HFFc6 (cell line): ENCODE measurements around the gene TMEM115. TPM values are rescaled to one million over a fixed set of nuclear protein-coding genes. Genes with fewer than 3 reads are reported as not detected.
A peak's percentile ranks its signal among the peaks of the same experiment; 100 is the strongest.

Source experiments
- DNase-seq: peaks from one replicate; pipeline ENCODE4 v3.0.0-alpha.2; 2018
- H3K27ac Mint-ChIP-seq: 2 replicates; pipeline ENCODE4 v1.8.0; 2020; ENCODE audit warnings: mild to moderate bottlenecking, mixed read lengths
- H3K27me3 Mint-ChIP-seq: 2 replicates; pipeline ENCODE4 v1.8.0; 2021; ENCODE audit warnings: mild to moderate bottlenecking, moderate library complexity, mixed read lengths; ENCODE audit not compliant: insufficient read depth
- H3K36me3 Mint-ChIP-seq: 2 replicates; pipeline ENCODE4 v1.8.0; 2021; ENCODE audit warnings: low read depth, mixed read lengths
- H3K4me1 Mint-ChIP-seq: 2 replicates; pipeline ENCODE4 v1.8.0; 2020; ENCODE audit warnings: low read depth, mixed read lengths
- H3K4me3 Mint-ChIP-seq: 2 replicates; pipeline ENCODE4 v1.8.0; 2020; ENCODE audit warnings: mild to moderate bottlenecking, moderate library complexity, mixed read lengths
- H3K9me3 Mint-ChIP-seq: 2 replicates; pipeline ENCODE4 v1.8.0; 2020; ENCODE audit warnings: mild to moderate bottlenecking, mixed read lengths
- total RNA-seq, 6 experiments: library from RNA; stranded (reverse); fragmentation: NEBNext Ultra II Directional; extraction: Animal tissue kit (Norgen Biotek cat#: 25700); gene quantifications; 2 replicates in 1 of 6; 3 replicates in 5 of 6; pipeline ENCODE4 v1.2.3, GENCODE V29; 2021
- TF ChIP-seq, protein P1 (sequence below): fragments of 200-600 bp; sonication (generic); IDR thresholded peaks from 2 replicates; pipeline ENCODE4 v1.5.0; 2021; ENCODE audit warnings: antibody characterized with exemption, mild to moderate bottlenecking

Gene TMEM115
- total RNA-seq, 6 experiments from 2014 or later = 51.7 to 65.7 (median 54.4) TPM

DNA sequence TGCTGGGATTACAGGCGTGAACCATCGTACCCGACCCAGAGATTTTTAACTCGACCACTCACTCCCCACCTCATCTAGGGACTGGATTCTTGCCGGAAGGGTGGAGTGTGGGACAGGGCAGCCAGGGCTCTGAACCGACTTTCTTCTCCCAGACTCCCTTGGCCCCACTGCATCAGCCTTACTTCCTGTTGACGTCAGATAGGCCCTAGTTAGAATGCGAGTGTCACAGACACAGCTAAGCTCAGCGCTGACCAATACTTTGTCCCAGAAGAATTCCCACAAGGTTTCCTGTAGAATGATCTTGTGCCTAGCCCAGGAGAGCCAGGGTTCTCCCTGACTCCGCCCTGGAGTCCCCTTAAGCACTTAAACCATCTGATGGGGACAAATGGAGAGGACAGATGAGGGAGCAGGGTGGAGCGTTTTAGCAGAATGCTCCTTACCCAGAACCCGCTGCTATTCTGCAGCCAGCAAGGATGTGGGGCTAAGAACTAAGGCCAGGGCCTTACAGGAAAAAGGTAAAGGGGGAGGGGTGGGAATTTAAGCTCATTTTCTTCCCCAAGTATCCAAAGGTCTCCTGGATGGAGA, 25.5 kb downstream of the TMEM115 start:
- Mint-ChIP-seq H3K4me3 (peak overlapping the region; percentile 70), H3K36me3 (peaks cover 24% of the 10 kb centered on the region), H3K27ac (peak overlapping the region; percentile 88), H3K4me1 (peaks cover 45% of the 10 kb centered on the region), H3K27me3 (peaks cover 3% of the 10 kb centered on the region; the same call in 1 of the 2 replicates), H3K9me3 (no peaks in the 10 kb centered on the region)
- no peak for DNase-seq
- TF ChIP-seq, protein P1, sequence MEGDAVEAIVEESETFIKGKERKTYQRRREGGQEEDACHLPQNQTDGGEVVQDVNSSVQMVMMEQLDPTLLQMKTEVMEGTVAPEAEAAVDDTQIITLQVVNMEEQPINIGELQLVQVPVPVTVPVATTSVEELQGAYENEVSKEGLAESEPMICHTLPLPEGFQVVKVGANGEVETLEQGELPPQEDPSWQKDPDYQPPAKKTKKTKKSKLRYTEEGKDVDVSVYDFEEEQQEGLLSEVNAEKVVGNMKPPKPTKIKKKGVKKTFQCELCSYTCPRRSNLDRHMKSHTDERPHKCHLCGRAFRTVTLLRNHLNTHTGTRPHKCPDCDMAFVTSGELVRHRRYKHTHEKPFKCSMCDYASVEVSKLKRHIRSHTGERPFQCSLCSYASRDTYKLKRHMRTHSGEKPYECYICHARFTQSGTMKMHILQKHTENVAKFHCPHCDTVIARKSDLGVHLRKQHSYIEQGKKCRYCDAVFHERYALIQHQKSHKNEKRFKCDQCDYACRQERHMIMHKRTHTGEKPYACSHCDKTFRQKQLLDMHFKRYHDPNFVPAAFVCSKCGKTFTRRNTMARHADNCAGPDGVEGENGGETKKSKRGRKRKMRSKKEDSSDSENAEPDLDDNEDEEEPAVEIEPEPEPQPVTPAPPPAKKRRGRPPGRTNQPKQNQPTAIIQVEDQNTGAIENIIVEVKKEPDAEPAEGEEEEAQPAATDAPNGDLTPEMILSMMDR = no peak

DNA sequence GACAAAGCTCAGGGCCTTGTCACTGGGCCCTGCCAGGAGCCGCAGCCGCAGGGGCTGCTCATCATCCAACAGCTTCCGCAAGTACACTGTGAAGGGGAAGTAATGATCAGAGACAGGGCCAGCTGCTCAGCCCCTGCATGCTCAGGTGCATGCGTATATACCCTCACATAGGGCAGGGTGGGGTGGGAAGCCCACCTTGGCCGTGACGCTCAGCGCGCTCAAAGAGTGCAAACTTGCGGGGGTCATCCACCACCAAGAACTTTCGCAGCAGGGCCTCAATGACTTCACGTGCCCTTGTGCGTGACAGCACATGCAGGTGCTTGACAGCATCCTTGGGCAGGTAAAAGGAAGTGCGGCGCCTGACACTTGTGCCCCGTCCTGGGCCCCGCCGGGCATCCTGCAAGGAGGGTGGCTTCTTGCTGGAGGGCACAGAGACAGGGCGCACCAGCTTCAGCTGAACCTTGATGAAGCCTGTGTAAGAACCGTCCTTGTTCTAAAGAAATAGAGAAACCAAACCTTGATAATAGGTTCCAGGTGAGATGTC, 27.9 kb downstream of the TMEM115 start:
- TF ChIP-seq, protein P1 = no peak
- peaks cover 22% of the 10 kb centered on the region; the same call in 1 of the 2 replicates for H3K36me3 Mint-ChIP-seq
- no peak overlapping the region for H3K4me3 Mint-ChIP-seq
- H3K27ac Mint-ChIP-seq = no peak overlapping the region; the same call in 1 of the 2 replicates
- no peaks in the 10 kb centered on the region for H3K9me3 Mint-ChIP-seq
- DNase-seq = no peak
- H3K27me3 Mint-ChIP-seq = peaks cover 5% of the 10 kb centered on the region
- peaks cover 46% of the 10 kb centered on the region for H3K4me1 Mint-ChIP-seq

DNA sequence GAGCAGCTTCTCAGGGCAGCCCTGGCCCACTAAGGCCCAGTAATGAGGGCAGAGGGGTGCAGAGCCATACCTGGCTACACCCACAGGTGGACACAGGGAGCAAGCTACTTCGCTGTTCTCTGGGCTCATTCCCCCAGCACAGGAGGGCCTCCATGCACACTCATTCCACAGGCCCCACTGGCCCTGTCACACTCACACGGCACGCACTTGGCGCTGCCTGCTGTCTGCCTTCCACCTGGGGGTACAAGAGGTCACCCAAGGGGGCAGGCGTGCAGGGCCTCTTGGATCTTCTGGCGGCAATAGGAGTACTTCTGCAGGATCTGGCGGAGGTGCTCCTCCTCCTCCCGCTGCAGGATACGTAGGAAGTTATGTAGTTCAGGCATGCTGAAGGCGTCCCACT, 29.0 kb downstream of the TMEM115 start:
- H3K4me3 Mint-ChIP-seq = no peak overlapping the region
- no peak overlapping the region for H3K27ac Mint-ChIP-seq
- peaks cover 18% of the 10 kb centered on the region; the same call in 1 of the 2 replicates for H3K36me3 Mint-ChIP-seq
- no peaks in the 10 kb centered on the region for H3K9me3 Mint-ChIP-seq
- TF ChIP-seq, protein P1 = no peak
- no peak for DNase-seq
- H3K4me1 Mint-ChIP-seq = peaks cover 35% of the 10 kb centered on the region
- H3K27me3 Mint-ChIP-seq = peaks cover 5% of the 10 kb centered on the region

DNA sequence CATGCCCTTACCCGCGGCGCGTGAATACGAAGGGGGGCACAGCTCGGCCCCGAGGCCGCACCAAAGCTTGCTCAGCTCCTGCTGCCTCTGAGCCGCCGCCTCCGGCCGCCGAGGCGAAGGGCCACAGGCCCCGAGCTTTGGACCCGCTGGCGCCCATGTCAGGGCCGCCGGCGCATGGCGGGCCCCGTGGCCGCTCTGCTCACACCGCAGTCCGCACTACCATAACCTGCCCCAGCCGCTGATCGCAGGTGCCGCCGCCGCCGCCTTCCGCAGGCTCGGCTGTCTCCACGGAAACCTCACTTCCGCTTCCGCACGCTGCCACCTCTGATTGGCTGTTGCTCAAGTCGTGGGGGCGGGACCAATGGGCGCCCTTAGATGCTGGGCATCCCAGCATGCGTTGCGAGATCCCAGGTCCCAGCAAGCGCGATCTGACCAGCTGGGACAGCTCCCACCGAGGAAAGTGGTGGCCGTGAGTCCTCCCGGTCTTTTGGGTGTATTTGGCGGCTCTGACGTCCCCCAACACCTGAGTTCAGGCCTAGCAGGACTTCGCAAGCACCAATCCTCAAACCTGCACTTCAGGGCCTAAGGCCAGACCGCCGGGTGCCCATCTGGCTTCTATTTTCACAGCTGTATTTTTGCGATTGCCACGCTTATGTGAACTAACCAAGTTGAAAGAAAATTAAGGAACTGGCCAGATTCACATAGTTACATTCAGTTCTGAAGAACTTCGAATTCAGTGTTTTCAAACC, 31.2 kb downstream of the TMEM115 start, which contains the start of gene TUSC2:
Gene TUSC2 (minus strand): TSS at position 281 of the 749 bp plus-strand sequence. CDS start 124 bp downstream, at position 157.
- H3K4me3 Mint-ChIP-seq = peak within 1 kb of the TSS; percentile 94
- H3K27ac Mint-ChIP-seq = peak within 1 kb of the TSS; percentile 84
- TF ChIP-seq, protein P1 = no peak
- H3K4me1 Mint-ChIP-seq = peaks cover 14% of the 10 kb centered on the region
- H3K9me3 Mint-ChIP-seq = no peaks in the 10 kb centered on the region
- H3K36me3 Mint-ChIP-seq = peaks cover 7% of the 10 kb centered on the region; the same call in 1 of the 2 replicates
- DNase-seq = peak; percentile 94
- peaks cover 2% of the 10 kb centered on the region for H3K27me3 Mint-ChIP-seq

DNA sequence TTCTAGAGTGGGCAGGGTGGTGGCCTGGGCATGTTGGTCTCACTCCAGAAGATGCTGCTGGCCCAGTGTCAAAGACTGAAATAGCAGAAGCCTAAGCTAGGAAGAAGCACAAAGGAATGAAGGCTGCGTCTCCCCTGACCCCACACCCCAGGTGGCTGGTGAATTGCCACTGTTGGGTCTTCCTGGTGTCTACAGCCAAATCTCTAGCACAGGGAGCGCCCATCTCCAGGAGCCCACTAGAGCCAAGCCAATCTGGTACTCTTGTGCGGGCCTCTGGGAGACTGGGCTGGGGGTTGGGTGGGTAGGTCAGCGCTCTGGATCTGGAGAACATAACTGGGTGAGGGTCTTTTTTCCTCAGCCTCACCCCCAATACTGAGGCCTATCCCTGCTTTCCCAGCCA, 32.2 kb downstream of the TMEM115 start:
- H3K9me3 Mint-ChIP-seq = no peaks in the 10 kb centered on the region
- peak overlapping the region; percentile 53 for H3K27ac Mint-ChIP-seq
- peaks cover 2% of the 10 kb centered on the region for H3K27me3 Mint-ChIP-seq
- peak overlapping the region; percentile 94 for H3K4me3 Mint-ChIP-seq
- DNase-seq = no peak
- TF ChIP-seq, protein P1 = no peak
- H3K4me1 Mint-ChIP-seq = peaks cover 14% of the 10 kb centered on the region
- peaks cover 7% of the 10 kb centered on the region; the same call in 1 of the 2 replicates for H3K36me3 Mint-ChIP-seq
